ENCODE results near the gene LRRC71.

GRCh38 chr1:156877433-156878170, 42.8 kb upstream of the LRRC71 start:
- TF ChIP-seq EZH2phosphoT487 (IDR thresholded peaks at IDR 0.05; ENCODE audit: insufficient read depth, low read depth) (no peak), EZH2 (IDR thresholded peaks at IDR 0.05; ENCODE audit: insufficient read depth, poor library complexity, severe bottlenecking) (no peak)
